ENCODE data around the gene MAP4K2. TPM values are rescaled to one million over a fixed set of nuclear protein-coding genes. Genes with fewer than 3 reads are reported as not detected.

MAP4K2 gene
- total RNA-seq, 4 donors from 2014 or later = 4.3 to 14.8 (median 6.2) TPM

GRCh38 chr11:64742087-64742888 is 60.7 kb downstream of the MAP4K2 start:
- no peak for ATAC-seq
- DNase-seq = no peak
- TF ChIP-seq CTCF (IDR thresholded peaks at IDR 0.05 in 4 of 5, conservative IDR thresholded peaks at IDR 0.05 in 1 of 5) (no peak), POLR2A (IDR thresholded peaks at IDR 0.05) (no peak)
- H3K27ac ChIP-seq = peak overlapping the region; percentile 86 to 99 (median 93)
- intact Hi-C loops (cut with DNase I; ENCODE audit: low total_unique reads) (loop anchor here (1.0 to 5.0 kb wide), 3 partner anchors 19 to 54 kb away; partner anchors contain the start of genes NRXN2 and SF1), in situ Hi-C loops (cut with MboI; ENCODE audit: low sequenced_read_pairs in 4 of 4) (no loop called here)
- H3K9me3 ChIP-seq = no peaks in the 10 kb centered on the region
- no peaks in the 10 kb centered on the region for H3K36me3 ChIP-seq
- H3K4me3 ChIP-seq = peak overlapping the region; percentile 59 to 88 (median 76)
- peaks cover 16 to 32% of the 10 kb centered on the region in 2 donors for H3K4me1 ChIP-seq
- no peaks in the 10 kb centered on the region for H3K27me3 ChIP-seq

GRCh38 chr11:64741375-64742086 is 61.5 kb downstream of the MAP4K2 start:
- in situ Hi-C loops (cut with MboI; ENCODE audit: low sequenced_read_pairs in 4 of 4) (no loop called here), intact Hi-C loops (cut with DNase I; ENCODE audit: low total_unique reads) (loop anchor here (1.0 to 5.0 kb wide), 3 partner anchors 18 to 53 kb away; partner anchors contain the start of genes NRXN2 and SF1)
- Histone ChIP-seq H3K27me3 (no peaks in the 10 kb centered on the region), H3K9me3 (no peaks in the 10 kb centered on the region), H3K36me3 (no peaks in the 10 kb centered on the region), H3K27ac (peak overlapping the region; percentile 86 to 99 (median 93)), H3K4me1 (peaks cover 16 to 27% of the 10 kb centered on the region in 2 donors), H3K4me3 (peak overlapping the region; percentile 59 to 88 (median 76))
- TF ChIP-seq POLR2A (IDR thresholded peaks at IDR 0.05) (no peak), CTCF (IDR thresholded peaks at IDR 0.05 in 4 of 5, conservative IDR thresholded peaks at IDR 0.05 in 1 of 5) (no peak)
- ATAC-seq (no peak), DNase-seq (no peak)

- no peak overlapping the region for H3K27ac ChIP-seq
- H3K27me3 ChIP-seq = no peaks in the 10 kb centered on the region
- H3K9me3 ChIP-seq = no peaks in the 10 kb centered on the region
- ATAC-seq (no peak), DNase-seq (no peak)
- in situ Hi-C loops (cut with MboI; ENCODE audit: low sequenced_read_pairs in 4 of 4) (no loop called here), intact Hi-C loops (cut with DNase I; ENCODE audit: low total_unique reads) (loop anchor here (5.0 kb wide), 1 partner anchor 37 kb away; the partner anchor contains the start of gene SF1)
- H3K4me1 ChIP-seq = peaks cover 11 to 12% of the 10 kb centered on the region in 2 donors
- TF ChIP-seq CTCF (IDR thresholded peaks at IDR 0.05 in 4 of 5, conservative IDR thresholded peaks at IDR 0.05 in 1 of 5) = no peak
- no peak for TF ChIP-seq POLR2A (IDR thresholded peaks at IDR 0.05)
- no peak overlapping the region for H3K4me3 ChIP-seq
- H3K36me3 ChIP-seq = no peaks in the 10 kb centered on the region
Observed at GRCh38 chr11:64739871-64740270, 63.1 kb downstream of the MAP4K2 start.

GRCh38 chr11:64736654-64737053 is 66.4 kb downstream of the MAP4K2 start:
- Histone ChIP-seq H3K36me3 (no peaks in the 10 kb centered on the region), H3K27me3 (no peaks in the 10 kb centered on the region), H3K9me3 (no peaks in the 10 kb centered on the region), H3K27ac (no peak overlapping the region), H3K4me1 (no peaks in the 10 kb centered on the region), H3K4me3 (no peak overlapping the region)
- in situ Hi-C loops (cut with MboI; ENCODE audit: low sequenced_read_pairs in 4 of 4) (no loop called here), intact Hi-C loops (cut with DNase I; ENCODE audit: low total_unique reads) (no loop called here)
- TF ChIP-seq CTCF (IDR thresholded peaks at IDR 0.05 in 4 of 5, conservative IDR thresholded peaks at IDR 0.05 in 1 of 5) (no peak), POLR2A (IDR thresholded peaks at IDR 0.05) (no peak)
- ATAC-seq (no peak), DNase-seq (no peak)
